GM12891 (cell line): ENCODE data around the gene GBX2.

Experiments
- PAX5 ChIP-seq: IDR thresholded peaks from 2 replicates; pipeline ENCODE4 v1.6.1; 2011; ENCODE audit warnings: low read length, moderate library complexity, mild to moderate bottlenecking; ENCODE audit not compliant: insufficient read depth, severe bottlenecking
- POLR2A ChIP-seq: IDR thresholded peaks from 2 replicates; pipeline ENCODE4 v1.6.1; 2011; ENCODE audit warnings: low read depth, low read length, control low read depth
- POLR2AphosphoS5 ChIP-seq: IDR thresholded peaks from 2 replicates; pipeline ENCODE4 v1.6.1; 2011; ENCODE audit warnings: low read depth, low read length, control low read depth
- TAF1 ChIP-seq: IDR thresholded peaks from 2 replicates; pipeline ENCODE4 v1.6.1; 2011; ENCODE audit warnings: low read depth, low read length, control low read depth

GRCh38 chr2:236162882-236163470 lies 5.2 kb downstream of the GBX2 start:
- TF ChIP-seq POLR2A (no peak), TAF1 (no peak), PAX5 (no peak), POLR2AphosphoS5 (no peak)
